ENCODE results near the gene MGAT4A. TPM values are rescaled to one million over a fixed set of nuclear protein-coding genes. Genes with fewer than 3 reads are reported as not detected.

The MGAT4A gene
- total and polyA plus RNA-seq, 2 of the 8 experiments (the other 6 are each of a cell fraction or from before 2014, with no cell fraction given): 1.4 to 7.7 TPM

GRCh38 chr2:98571121-98571701, 159.7 kb downstream of the MGAT4A start:
- no peak overlapping the region for H3K18ac ChIP-seq (ENCODE audit: extremely low read depth, low read length)
- TF ChIP-seq BACH1 (IDR thresholded peaks at IDR 0.05; ENCODE audit: low read length): no peak
- no peak overlapping the region for H3K4ac ChIP-seq (replicated peaks; ENCODE audit: insufficient read length, low read depth, low read length)
- no peak overlapping the region for H3K4me2 ChIP-seq (ENCODE audit: insufficient read depth in 1 of 2, low read depth in 2 of 2, low read length in 2 of 2)
- ChIA-PET POLR2A (ENCODE audit: partially characterized antibody) (no interaction called here), CTCF (ENCODE audit: partially characterized antibody) (interaction anchor here (0.8 to 3.3 kb wide), 6 partner anchors 9 to 84 kb away, joined by 3 to 10 read pairs (median 5); no protein-coding TSS in a partner anchor)
- no peak overlapping the region for H3K4me3 ChIP-seq (ENCODE audit: extremely low read depth in 1 of 4, insufficient read depth in 2 of 4, low read depth in 3 of 4, low read length in 4 of 4)
- no peak overlapping the region for H2BK120ac ChIP-seq (replicated peaks; ENCODE audit: low read depth, low read length)
- H3K36me3 ChIP-seq (ENCODE audit: control insufficient read depth in 2 of 4, insufficient read depth in 4 of 4, low read length in 3 of 4): peaks cover 8 to 22% (median 17%) of the 10 kb centered on the region in 4 experiments; a peak in 6 of 8 replicates
- WGBS, 2 experiments (ENCODE audit: extremely low coverage in 1 of 2, insufficient coverage in 1 of 2, insufficient read length in 1 of 2, insufficient replicate concordance in 2 of 2, low coverage in 1 of 2, low lambda C conversion rate in 2 of 2, missing lambda C conversion rate in 1 of 2): 83% methylated on average over 13 of the region's 13 CpGs; no CpG with 5 or more reads in 1 of the 2 experiments
- H2AK5ac ChIP-seq (ENCODE audit: low read depth, low read length): no peak overlapping the region
- H3K27me3 ChIP-seq (replicated peaks in 1 of 4; ENCODE audit: control insufficient read depth in 3 of 4, extremely low read depth in 1 of 4, insufficient read depth in 3 of 4, low read length in 3 of 4): no peaks in the 10 kb centered on the region
- no peak overlapping the region for H2BK12ac ChIP-seq (ENCODE audit: low read depth, low read length)
- DNase-seq (ENCODE audit: low read depth in 1 of 2, low spot score in 2 of 2): no peak
- no peak overlapping the region for H4K91ac ChIP-seq (replicated peaks; ENCODE audit: insufficient read length, low read length)
- H3K9me3 ChIP-seq (ENCODE audit: insufficient read depth in 2 of 2, low read depth in 1 of 2, low read length in 1 of 2): no peaks in the 10 kb centered on the region
- H3K23ac ChIP-seq (ENCODE audit: insufficient read length): no peak overlapping the region
- no peaks in the 10 kb centered on the region for H3K79me2 ChIP-seq (ENCODE audit: control insufficient read depth in 1 of 2, insufficient read depth in 2 of 2, low read length in 2 of 2)
- H3K27ac ChIP-seq (ENCODE audit: low read depth, low read length): no peak overlapping the region
- H4K20me1 ChIP-seq (replicated peaks in 1 of 2; ENCODE audit: control insufficient read depth in 1 of 2, insufficient read depth in 2 of 2, low read length in 2 of 2): peaks cover 0 to 7% of the 10 kb centered on the region in 2 experiments
- no peaks in the 10 kb centered on the region for H3K79me1 ChIP-seq (ENCODE audit: low read depth, low read length)
- H3K23me2 ChIP-seq (ENCODE audit: low read depth, low read length): no peaks in the 10 kb centered on the region
- no peak overlapping the region for H2BK5ac ChIP-seq (ENCODE audit: low read depth, low read length)
- FAIRE-seq: no peak
- no peak overlapping the region for H4K5ac ChIP-seq (ENCODE audit: insufficient read length, low read depth, low read length)
- H2BK20ac ChIP-seq (ENCODE audit: low read length): no peak overlapping the region
- no peak overlapping the region for H3K14ac ChIP-seq (ENCODE audit: insufficient read length)
- no peak overlapping the region for H2AFZ ChIP-seq (ENCODE audit: low read length)
- H2BK15ac ChIP-seq (ENCODE audit: low read length): no peak overlapping the region
- no peak overlapping the region for H3K9ac ChIP-seq (replicated peaks in 1 of 4; ENCODE audit: extremely low read depth in 1 of 4, low read depth in 3 of 4, low read length in 3 of 4)
- H3K4me1 ChIP-seq (replicated peaks in 1 of 4; ENCODE audit: control insufficient read depth in 3 of 4, insufficient read depth in 4 of 4, low read length in 3 of 4): no peaks in the 10 kb centered on the region
- H4K8ac ChIP-seq (ENCODE audit: extremely low read depth, insufficient read depth, low read length): no peak overlapping the region; the same call in 1 of the 2 replicates
- H3K56ac ChIP-seq (replicated peaks; ENCODE audit: insufficient read length, low read depth, low read length): no peak overlapping the region

Data from H1 (cell line).